ENCODE data around the gene PTGER1. TPM values are rescaled to one million over a fixed set of nuclear protein-coding genes. Genes with fewer than 3 reads are reported as not detected.

PTGER1 gene
- total and polyA plus RNA-seq, 2 of the 8 experiments (the other 6 are each of a cell fraction or from before 2014, with no cell fraction given) = 0.20 to 0.41 TPM

- no peak overlapping the region for H4K91ac ChIP-seq (replicated peaks; ENCODE audit: insufficient read length, low read length)
- H3K18ac ChIP-seq (ENCODE audit: extremely low read depth, low read length) = no peak overlapping the region
- no peak overlapping the region for H3K14ac ChIP-seq (ENCODE audit: insufficient read length)
- no peak overlapping the region for H2AK5ac ChIP-seq (ENCODE audit: low read depth, low read length)
- H3K23ac ChIP-seq (ENCODE audit: insufficient read length) = no peak overlapping the region
- H3K23me2 ChIP-seq (ENCODE audit: low read depth, low read length) = peaks cover 3% of the 10 kb centered on the region; the same call in 1 of the 2 replicates
- H2BK15ac ChIP-seq (ENCODE audit: low read length) = no peak overlapping the region
- no peak overlapping the region for H2BK20ac ChIP-seq (ENCODE audit: low read length)
- no peak overlapping the region for H2BK120ac ChIP-seq (replicated peaks; ENCODE audit: low read depth, low read length)
- H3K4ac ChIP-seq (replicated peaks; ENCODE audit: insufficient read length, low read depth, low read length) = no peak overlapping the region
- POLR2A ChIA-PET (ENCODE audit: partially characterized antibody) = interaction anchor here (0.9 to 3.8 kb wide), 2 partner anchors 9 to 16 kb away, joined by 3 to 16 read pairs; partner anchors contain the start of gene TECR
- FAIRE-seq (no peak), DNase-seq (ENCODE audit: low read depth in 1 of 2, low spot score in 2 of 2) (no peak)
- CTCF ChIA-PET (ENCODE audit: partially characterized antibody) = interaction anchor here (0.8 kb wide), 1 partner anchor 8 kb away, joined by 3 read pairs; no protein-coding TSS in a partner anchor
- TF ChIP-seq SIRT6 (IDR thresholded peaks at IDR 0.05; ENCODE audit: low read length) = no peak
- no peak for TF ChIP-seq POU5F1 (IDR thresholded peaks at IDR 0.05; ENCODE audit: low read depth, low read length)
- TF ChIP-seq KDM4A (IDR thresholded peaks at IDR 0.05; ENCODE audit: low read depth, low read length, severe bottlenecking) = no peak
- no peak for TF ChIP-seq SUZ12 (IDR thresholded peaks at IDR 0.05; ENCODE audit: low read length)
- TF ChIP-seq ATF2 (IDR thresholded peaks at IDR 0.05; ENCODE audit: low read length) = no peak
- TF ChIP-seq FOSL1 (IDR thresholded peaks at IDR 0.05; ENCODE audit: insufficient read depth, low read depth, low read length) = no peak
- H3K56ac ChIP-seq (replicated peaks; ENCODE audit: insufficient read length, low read depth, low read length) = no peak overlapping the region
- H3K27ac ChIP-seq (ENCODE audit: low read depth, low read length) = no peak overlapping the region
- H3K4me2 ChIP-seq (ENCODE audit: insufficient read depth in 1 of 2, low read depth in 2 of 2, low read length in 2 of 2) = no peak overlapping the region
- 88% methylated on average over 4 of the region's 4 CpGs; no CpG with 5 or more reads in 1 of the 2 experiments for WGBS, 2 experiments (ENCODE audit: extremely low coverage in 1 of 2, insufficient coverage in 1 of 2, insufficient read length in 1 of 2, insufficient replicate concordance in 2 of 2, low coverage in 1 of 2, low lambda C conversion rate in 2 of 2, missing lambda C conversion rate in 1 of 2)
- peaks cover 0 to 9% (median 4%) of the 10 kb centered on the region in 4 experiments; a peak in 3 of 7 replicates for H3K4me1 ChIP-seq (replicated peaks in 1 of 4; ENCODE audit: control insufficient read depth in 3 of 4, insufficient read depth in 4 of 4, low read length in 3 of 4)
- H4K5ac ChIP-seq (ENCODE audit: insufficient read length, low read depth, low read length) = no peak overlapping the region
- H4K20me1 ChIP-seq (replicated peaks in 1 of 2; ENCODE audit: control insufficient read depth in 1 of 2, insufficient read depth in 2 of 2, low read length in 2 of 2) = peaks cover 7 to 14% of the 10 kb centered on the region in 2 experiments
- no peaks in the 10 kb centered on the region for H3K9me3 ChIP-seq (ENCODE audit: insufficient read depth in 2 of 2, low read depth in 1 of 2, low read length in 1 of 2)
- H3K4me3 ChIP-seq (ENCODE audit: extremely low read depth in 1 of 4, insufficient read depth in 2 of 4, low read depth in 3 of 4, low read length in 4 of 4) = no peak overlapping the region
- H2BK12ac ChIP-seq (ENCODE audit: low read depth, low read length) = no peak overlapping the region
- no peak overlapping the region for H2BK5ac ChIP-seq (ENCODE audit: low read depth, low read length)
- H4K8ac ChIP-seq (ENCODE audit: extremely low read depth, insufficient read depth, low read length) = no peak overlapping the region
- no peaks in the 10 kb centered on the region for H3K27me3 ChIP-seq (replicated peaks in 1 of 4; ENCODE audit: control insufficient read depth in 3 of 4, extremely low read depth in 1 of 4, insufficient read depth in 3 of 4, low read length in 3 of 4)
- H3K79me2 ChIP-seq (ENCODE audit: control insufficient read depth in 1 of 2, insufficient read depth in 2 of 2, low read length in 2 of 2) = peaks cover 7 to 20% of the 10 kb centered on the region in 2 experiments; a peak in 3 of 4 replicates
- H3K79me1 ChIP-seq (ENCODE audit: low read depth, low read length) = peaks cover 14% of the 10 kb centered on the region
- no peak overlapping the region for H3K9ac ChIP-seq (replicated peaks in 1 of 4; ENCODE audit: extremely low read depth in 1 of 4, low read depth in 3 of 4, low read length in 3 of 4)
- H3K36me3 ChIP-seq (ENCODE audit: control insufficient read depth in 2 of 4, insufficient read depth in 4 of 4, low read length in 3 of 4) = peaks cover 3 to 11% (median 5%) of the 10 kb centered on the region in 4 experiments; a peak in 7 of 8 replicates
- no peak overlapping the region for H2AFZ ChIP-seq (ENCODE audit: low read length)
These were observed 45.4 kb upstream of the PTGER1 start for GRCh38 chr19:14520543-14520942.
